Gastrocnemius medialis (tissue), 4 donors: Measurements from ENCODE around the gene APOBR. TPM values are rescaled to one million over a fixed set of nuclear protein-coding genes. Genes with fewer than 3 reads are reported as not detected.
"Not testable (repeated sequence)": the region's sequence is repeated elsewhere in the genome, so short reads cannot be mapped to it uniquely, and the experiment has no call there.

ENCODE experiments used
- ATAC-seq, 2 donors: fragments of 150-250 bp; one replicate each; pipeline ENCODE4 v1.9.1; 2016
- DNase-seq, 2 donors: peaks; one replicate each; pipeline ENCODE4 v3.0.0-alpha.2; 2019
- H3K27ac ChIP-seq, 4 donors: fragments of 200-600 bp; sonication (generic); 1 replicate in 1 of 4; 2 replicates in 3 of 4; pipeline ENCODE4 v1.5.1; 2016 to 2018; ENCODE audit warnings: mild to moderate bottlenecking in 2 of 4, moderate library complexity in 1 of 4
- H3K27me3 ChIP-seq, 3 donors: fragments of 200-600 bp; sonication (generic) in 2 of 3; 1 replicate in 1 of 3; 2 replicates in 2 of 3; pipeline versions ENCODE4 v1.5.1 to v1.6.0; 2016 to 2019; ENCODE audit warnings: mild to moderate bottlenecking in 1 of 3, moderate library complexity in 1 of 3
- H3K36me3 ChIP-seq, 2 donors: fragments of 200-600 bp; sonication (generic) in 1 of 2; one replicate each; pipeline ENCODE4 v1.5.1; 2017 to 2018
- H3K4me1 ChIP-seq, 2 donors: fragments of 200-600 bp; sonication (generic) in 1 of 2; one replicate each; pipeline ENCODE4 v1.5.1; 2016 to 2017; ENCODE audit warnings: mild to moderate bottlenecking in 2 of 2
- H3K4me3 ChIP-seq, 4 donors: fragments of 200-600 bp; sonication (generic) in 3 of 4; 1 replicate in 1 of 4; 2 replicates in 3 of 4; pipeline ENCODE4 v1.5.1; 2016 to 2019; ENCODE audit warnings: mild to moderate bottlenecking in 2 of 4
- H3K9me3 ChIP-seq, 3 donors: fragments of 200-600 bp; sonication (generic) in 2 of 3; 1 replicate in 1 of 3; 2 replicates in 2 of 3; pipeline ENCODE4 v1.5.1; 2016 to 2019
- CTCF ChIP-seq, 5 experiments: fragments of 450-650 bp in 3 of 5; fragments of 200-600 bp in 2 of 5; sonication (generic) in 2 of 5; IDR thresholded peaks in 4 of 5; conservative IDR thresholded peaks in 1 of 5; 1 replicate in 4 of 5; 2 replicates in 1 of 5; pipeline ENCODE4 v1.5.1; 2016 to 2019; ENCODE audit warnings: antibody characterized with exemption in 5 of 5, mild to moderate bottlenecking in 3 of 5, moderate library complexity in 3 of 5
- POLR2A ChIP-seq, 2 donors: fragments of 450-650 bp; IDR thresholded peaks; one replicate each; pipeline ENCODE4 v1.6.1; 2017; ENCODE audit warnings: antibody characterized with exemption in 2 of 2, mild to moderate bottlenecking in 2 of 2, moderate library complexity in 2 of 2
- in situ Hi-C, 4 donors: fragments of 200-750 bp; cut with MboI; loops; one replicate each; pipeline versions ENCODE4 v1.15.0 to v1.8.0; 2017; ENCODE audit warnings: low sequenced_read_pairs in 4 of 4
- intact Hi-C: fragments of 100-400 bp; cut with DNase I; formaldehyde crosslinking; loops from one replicate; pipeline ENCODE4 v1.15.1; 2023; ENCODE audit warnings: low total_unique reads
- total RNA-seq, 4 donors: library from RNA; depleted of rRNA; stranded (reverse); fragments of >200 nt; gene quantifications; one replicate each; pipeline versions ENCODE4 v1.1.0 to v1.2.3, GENCODE V29; 2016

Gene APOBR
- total RNA-seq, 4 donors from 2014 or later, result 0.15 to 1.4 (median 0.54) TPM

- intact Hi-C loops (no loop called here), in situ Hi-C loops (loop anchor here in 1 of 4 donors (25.0 kb wide), 1 partner anchor 135 kb away; the partner anchor contains the start of gene SULT1A1)
- TF ChIP-seq CTCF (IDR thresholded peaks at IDR 0.05 in 4 of 5, conservative IDR thresholded peaks at IDR 0.05 in 1 of 5) (no peak), POLR2A (IDR thresholded peaks at IDR 0.05) (no peak)
- no peaks in the 10 kb centered on the region for H3K9me3 ChIP-seq
- DNase-seq (no peak), ATAC-seq (no peak)
- no peak overlapping the region for H3K4me3 ChIP-seq
- H3K27ac ChIP-seq, result no peak overlapping the region
- H3K36me3 ChIP-seq, result peaks cover 0 to 57% of the 10 kb centered on the region in 2 donors
- no peaks in the 10 kb centered on the region for H3K4me1 ChIP-seq
- no peaks in the 10 kb centered on the region for H3K27me3 ChIP-seq
These were observed 17.0 kb upstream of the APOBR start for GRCh38 chr16:28477311-28477920.

GRCh38 chr16:28478506-28479180 is 15.8 kb upstream of the APOBR start:
- ATAC-seq (no peak), DNase-seq (no peak)
- TF ChIP-seq POLR2A (IDR thresholded peaks at IDR 0.05) (no peak), CTCF (IDR thresholded peaks at IDR 0.05 in 4 of 5, conservative IDR thresholded peaks at IDR 0.05 in 1 of 5) (no peak)
- Histone ChIP-seq H3K27ac (no peak overlapping the region), H3K27me3 (no peaks in the 10 kb centered on the region), H3K4me3 (no peak overlapping the region), H3K9me3 (no peaks in the 10 kb centered on the region), H3K36me3 (peaks cover 0 to 61% of the 10 kb centered on the region in 2 donors), H3K4me1 (no peaks in the 10 kb centered on the region)
- in situ Hi-C loops (loop anchor here in 1 of 4 donors (25.0 kb wide), 1 partner anchor 134 kb away; the partner anchor contains the start of gene SULT1A1), intact Hi-C loops (no loop called here)

GRCh38 chr16:28482026-28482425 is 12.4 kb upstream of the APOBR start:
- TF ChIP-seq POLR2A (IDR thresholded peaks at IDR 0.05), result no peak
- no peak for TF ChIP-seq CTCF (IDR thresholded peaks at IDR 0.05 in 4 of 5, conservative IDR thresholded peaks at IDR 0.05 in 1 of 5)
- no peaks in the 10 kb centered on the region for H3K4me1 ChIP-seq
- ATAC-seq (no peak), DNase-seq (no peak)
- intact Hi-C loops (no loop called here), in situ Hi-C loops (loop anchor here in 1 of 4 donors (25.0 kb wide), 1 partner anchor 130 kb away; the partner anchor contains the start of gene SULT1A1)
- peaks cover 0 to 77% of the 10 kb centered on the region in 2 donors for H3K36me3 ChIP-seq
- H3K9me3 ChIP-seq, result no peaks in the 10 kb centered on the region
- no peaks in the 10 kb centered on the region for H3K27me3 ChIP-seq
- H3K27ac ChIP-seq, result no peak overlapping the region
- no peak overlapping the region for H3K4me3 ChIP-seq

- peaks cover 0 to 74% of the 10 kb centered on the region in 2 donors for H3K36me3 ChIP-seq
- H3K27ac ChIP-seq, H3K9me3 ChIP-seq, H3K4me3 ChIP-seq, H3K27me3 ChIP-seq, H3K4me1 ChIP-seq, ATAC-seq, DNase-seq, intact Hi-C loops: not testable (repeated sequence)
- in situ Hi-C loops, result loop anchor here in 1 of 4 donors (25.0 kb wide), 1 partner anchor 129 kb away; the partner anchor contains the start of gene SULT1A1
These were observed 11.1 kb upstream of the APOBR start for GRCh38 chr16:28483361-28483760.

- peaks cover 0 to 7% of the 10 kb centered on the region in 2 donors for H3K4me1 ChIP-seq
- H3K27ac ChIP-seq, result no peak overlapping the region
- ATAC-seq (no peak), DNase-seq (no peak)
- no peak overlapping the region for H3K4me3 ChIP-seq
- peaks cover 0 to 58% of the 10 kb centered on the region in 2 donors for H3K36me3 ChIP-seq
- H3K27me3 ChIP-seq, result no peaks in the 10 kb centered on the region
- in situ Hi-C loops, result loop anchor here in 1 of 4 donors (25.0 kb wide), 1 partner anchor 126 kb away; the partner anchor contains the start of gene SULT1A1
- no peak for TF ChIP-seq POLR2A (IDR thresholded peaks at IDR 0.05)
- no peak for TF ChIP-seq CTCF (IDR thresholded peaks at IDR 0.05 in 4 of 5, conservative IDR thresholded peaks at IDR 0.05 in 1 of 5)
- H3K9me3 ChIP-seq, result no peaks in the 10 kb centered on the region
- intact Hi-C loops, result no loop called here
These were observed 8.2 kb upstream of the APOBR start for GRCh38 chr16:28486266-28486665.
